Neural crest cell (in vitro differentiated cells): ENCODE measurements around the gene PSMB7. TPM values are rescaled to one million over a fixed set of nuclear protein-coding genes. Genes with fewer than 3 reads are reported as not detected.

Experiments used
- DNase-seq: peaks from one replicate; pipeline ENCODE4 v3.0.0; 2021; ENCODE audit warnings: low read depth, mixed read lengths, low spot score
- H3K27ac Mint-ChIP-seq: one replicate; pipeline ENCODE4 v1.8.0; 2021; ENCODE audit warnings: mild to moderate bottlenecking, mixed read lengths; ENCODE audit not compliant: unreplicated experiment
- H3K27me3 Mint-ChIP-seq: 2 replicates; pipeline ENCODE4 v1.8.0; 2021; ENCODE audit warnings: low read depth, mild to moderate bottlenecking, mixed read lengths
- H3K36me3 Mint-ChIP-seq: 2 replicates; pipeline ENCODE4 v1.8.0; 2021; ENCODE audit warnings: low read depth, mild to moderate bottlenecking, mixed read lengths
- H3K4me1 Mint-ChIP-seq: 2 replicates; pipeline ENCODE4 v1.8.0; 2021; ENCODE audit warnings: mixed read lengths
- H3K4me3 Mint-ChIP-seq: one replicate; pipeline ENCODE4 v1.8.0; 2021; ENCODE audit warnings: mild to moderate bottlenecking, mixed read lengths
- H3K9me3 Mint-ChIP-seq: 2 replicates; pipeline ENCODE4 v1.8.0; 2021; ENCODE audit warnings: mixed read lengths
- CTCF ChIP-seq: fragments of 200-600 bp; sonication (generic); conservative IDR thresholded peaks from 2 replicates; pipeline ENCODE4 v1.5.0; 2021; ENCODE audit warnings: antibody characterized with exemption, mild to moderate bottlenecking
- total RNA-seq: library from RNA; stranded (reverse); gene quantifications from 2 replicates; pipeline ENCODE4 v1.2.1, GENCODE V29; 2021

Gene PSMB7
- total RNA-seq, 1 donor from 2014 or later = 196 TPM

- Mint-ChIP-seq H3K9me3 (peaks cover 4% of the 10 kb centered on the region), H3K27ac (no peak overlapping the region), H3K36me3 (peaks cover 11% of the 10 kb centered on the region), H3K4me3 (peak overlapping the region; percentile 64), H3K4me1 (peaks cover 23% of the 10 kb centered on the region), H3K27me3 (no peaks in the 10 kb centered on the region)
- DNase-seq = no peak
- TF ChIP-seq CTCF = no peak
Measured at GRCh38 chr9:124342402-124342775, 72.9 kb downstream of the PSMB7 start.

GRCh38 chr9:124341455-124342170 lies 73.6 kb downstream of the PSMB7 start:
- H3K9me3 Mint-ChIP-seq = peaks cover 4% of the 10 kb centered on the region
- H3K4me1 Mint-ChIP-seq = peaks cover 23% of the 10 kb centered on the region
- no peak overlapping the region for H3K27ac Mint-ChIP-seq
- TF ChIP-seq CTCF = no peak
- H3K36me3 Mint-ChIP-seq = peaks cover 16% of the 10 kb centered on the region
- H3K4me3 Mint-ChIP-seq = no peak overlapping the region
- no peaks in the 10 kb centered on the region for H3K27me3 Mint-ChIP-seq
- no peak for DNase-seq

DNA sequence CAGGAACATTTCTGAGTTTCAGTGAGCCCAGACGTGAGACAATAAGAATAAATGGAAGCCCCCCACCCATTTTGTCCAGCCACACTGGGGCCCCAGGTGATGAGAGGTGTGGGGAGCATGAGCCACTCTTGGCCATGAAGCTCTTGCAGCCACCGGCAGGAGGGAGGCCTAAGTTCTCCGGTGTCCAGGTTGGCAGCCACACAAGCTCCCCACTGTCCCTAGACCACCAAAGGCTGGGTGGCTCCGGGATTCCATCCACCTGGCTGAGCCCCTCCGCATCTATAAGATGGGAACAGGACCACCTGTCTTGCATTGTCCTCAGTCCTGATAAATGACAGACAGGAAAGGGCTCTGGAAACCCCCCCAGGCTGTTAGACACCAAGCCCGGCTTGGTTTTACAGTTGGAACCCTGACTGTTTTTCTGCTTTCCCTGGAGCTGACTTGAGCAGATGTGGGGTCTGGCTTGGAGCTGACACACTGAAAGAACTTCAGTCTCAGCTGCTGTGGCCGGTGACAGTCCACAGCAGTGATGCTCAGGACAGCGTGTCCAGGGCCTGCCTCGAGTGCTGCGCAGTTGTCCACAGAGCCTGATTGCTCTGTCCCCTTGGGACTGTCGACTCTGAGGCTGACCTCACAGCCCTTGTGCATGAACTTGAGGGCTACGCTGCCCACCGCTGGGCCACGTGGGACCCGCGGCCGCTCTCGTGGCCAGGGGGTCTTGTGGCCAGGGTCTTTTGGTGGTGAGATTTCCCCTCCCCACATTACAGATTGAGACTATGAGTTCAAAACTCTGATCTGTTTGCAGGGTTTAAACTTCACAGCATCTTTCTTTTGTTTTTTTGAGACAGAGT lies 74.8 kb downstream of the PSMB7 start:
- Mint-ChIP-seq H3K9me3 (peaks cover 4% of the 10 kb centered on the region), H3K36me3 (peaks cover 19% of the 10 kb centered on the region), H3K27ac (no peak overlapping the region), H3K4me3 (no peak overlapping the region), H3K27me3 (no peaks in the 10 kb centered on the region), H3K4me1 (peaks cover 23% of the 10 kb centered on the region)
- TF ChIP-seq CTCF = no peak
- no peak for DNase-seq

DNA sequence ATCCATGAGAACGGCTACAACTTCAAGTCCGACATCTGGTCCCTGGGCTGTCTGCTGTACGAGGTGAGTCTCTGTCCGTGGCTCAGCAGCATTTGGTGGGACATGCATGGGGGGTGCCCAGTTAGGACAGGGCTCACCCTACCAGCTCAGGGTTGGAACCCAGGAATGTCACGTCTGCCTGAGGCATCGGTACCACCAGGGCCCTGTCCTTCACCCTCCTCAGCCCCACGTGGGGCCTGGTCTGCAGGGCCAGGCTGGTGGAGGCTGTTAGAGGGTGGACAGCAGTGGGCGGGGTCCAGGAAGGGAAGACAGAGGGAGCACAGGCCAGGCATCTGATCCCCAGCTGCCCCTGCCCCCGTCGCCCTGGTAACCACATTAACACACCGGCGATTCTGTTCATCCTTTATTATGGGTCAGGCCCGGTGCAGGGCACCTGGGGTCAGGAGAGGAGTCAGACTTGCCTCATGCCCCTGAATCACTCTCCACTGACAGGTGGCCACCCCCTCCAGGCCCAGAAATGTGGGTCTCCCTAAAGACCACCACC lies 75.6 kb downstream of the PSMB7 start:
- DNase-seq = no peak
- Mint-ChIP-seq H3K9me3 (peaks cover 4% of the 10 kb centered on the region), H3K4me3 (no peak overlapping the region), H3K27ac (no peak overlapping the region), H3K36me3 (peaks cover 19% of the 10 kb centered on the region), H3K4me1 (peaks cover 23% of the 10 kb centered on the region), H3K27me3 (no peaks in the 10 kb centered on the region)
- TF ChIP-seq CTCF = no peak

DNA sequence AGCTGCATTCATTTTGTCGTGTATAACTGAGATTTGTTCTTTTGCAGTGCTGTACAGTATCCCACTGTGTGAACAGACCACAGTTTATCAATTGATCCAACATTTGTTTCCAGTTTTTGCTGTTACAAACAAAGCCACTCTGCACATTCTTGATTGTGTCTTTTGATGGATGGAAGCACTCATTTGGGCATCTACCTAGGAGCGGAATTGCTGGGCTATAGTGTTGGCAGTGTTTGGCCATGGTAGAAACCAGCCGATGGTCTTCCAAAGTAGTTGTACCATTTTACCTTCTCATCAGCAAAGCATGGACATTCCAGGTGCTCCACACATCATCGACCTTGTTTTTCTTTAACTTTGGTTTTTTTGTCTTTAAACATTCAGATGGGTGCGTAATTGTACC lies 77.7 kb downstream of the PSMB7 start:
- H3K4me3 Mint-ChIP-seq = no peak overlapping the region
- no peaks in the 10 kb centered on the region for H3K27me3 Mint-ChIP-seq
- peaks cover 19% of the 10 kb centered on the region for H3K4me1 Mint-ChIP-seq
- peaks cover 4% of the 10 kb centered on the region for H3K9me3 Mint-ChIP-seq
- TF ChIP-seq CTCF = no peak
- H3K27ac Mint-ChIP-seq = no peak overlapping the region
- peaks cover 19% of the 10 kb centered on the region for H3K36me3 Mint-ChIP-seq
- no peak for DNase-seq
